ENCODE measurements around the gene PTPRG. TPM values are rescaled to one million over a fixed set of nuclear protein-coding genes. Genes with fewer than 3 reads are reported as not detected.

Gene PTPRG
- total and polyA plus RNA-seq, 2 of the 13 experiments (the other 11 are each of a cell fraction or from before 2014, with no cell fraction given), result 8.0 to 25.3 TPM

- intact Hi-C loops (cut with micrococcal nuclease; ENCODE audit: unreplicated experiment) (no loop called here), in situ Hi-C loops (cut with HindIII; ENCODE audit: extremely low pct_ligation_motif_present, low pct_unique_long_range_greater_than_20kb) (loop anchor here (25.0 kb wide), 2 partner anchors 335 to 635 kb away; partner anchors contain the start of gene PTPRG)
- no peak overlapping the region for H2AFZ ChIP-seq (ENCODE audit: low read length)
Observed at GRCh38 chr3:62197350-62198012, 636.1 kb downstream of the PTPRG start.

DNA sequence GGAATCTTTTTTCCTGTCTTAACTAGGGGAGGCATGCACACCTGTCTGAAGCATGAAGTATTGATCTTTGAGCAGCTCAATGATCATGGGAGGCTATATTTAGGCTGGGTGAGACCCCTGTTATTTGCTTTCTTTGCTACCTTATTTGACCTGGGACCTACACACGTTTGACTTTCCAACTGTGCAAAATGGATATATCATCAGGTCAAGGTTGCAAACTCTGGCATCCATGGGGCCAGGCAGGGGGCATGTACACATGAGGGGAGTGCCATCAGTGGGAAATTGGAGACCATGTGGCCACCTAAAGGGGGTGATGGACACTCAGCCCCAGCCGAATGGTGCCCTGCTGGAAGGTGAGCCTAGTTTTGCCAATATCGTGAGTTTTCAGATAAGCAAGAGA is 637.8 kb downstream of the PTPRG start:
- H3K36me3 ChIP-seq (replicated peaks in 1 of 2; ENCODE audit: control insufficient read depth in 1 of 2, insufficient read depth in 2 of 2, low read length in 2 of 2), result peaks cover 2 to 24% of the 10 kb centered on the region in 2 experiments; a peak in 4 of 5 replicates
- ATAC-seq, result no peak; the same call in none of the 3 replicates
- no peak for FAIRE-seq
- peaks cover 8% of the 10 kb centered on the region for H3K4me1 ChIP-seq (ENCODE audit: insufficient read depth, low read length)
- H3K9ac ChIP-seq (ENCODE audit: insufficient read depth, low read depth, low read length), result no peak overlapping the region
- no peaks in the 10 kb centered on the region for H3K79me2 ChIP-seq (ENCODE audit: insufficient read depth, low read length)
- BruUV-seq (replicated peaks), result no TSS peak
- 59% methylated on average over 3 of the region's 3 CpGs for WGBS (ENCODE audit: low lambda C conversion rate)
- no peak overlapping the region for H3K4me2 ChIP-seq (ENCODE audit: low read depth, low read length)
- DNase-seq (ENCODE audit: low spot score), result no peak
- peak overlapping the region; percentile 11 for H3K27ac ChIP-seq (ENCODE audit: extremely low read length, insufficient read depth, low read length)
- no peaks in the 10 kb centered on the region for H4K20me1 ChIP-seq (ENCODE audit: insufficient read depth, low read length)
- ChIA-PET POLR2A (no interaction called here), CTCF (ENCODE audit: low intra/inter-chr PET ratio, low total read pairs) (no interaction called here)
- intact Hi-C loops (cut with micrococcal nuclease; ENCODE audit: unreplicated experiment) (no loop called here), in situ Hi-C loops (cut with HindIII; ENCODE audit: extremely low pct_ligation_motif_present, low pct_unique_long_range_greater_than_20kb) (loop anchor here (25.0 kb wide), 2 partner anchors 337 to 637 kb away; partner anchors contain the start of gene PTPRG)
- H3K27me3 ChIP-seq (ENCODE audit: control insufficient read depth in 1 of 2, insufficient read depth in 2 of 2, low read length in 2 of 2), result no peaks in the 10 kb centered on the region
- H2AFZ ChIP-seq (ENCODE audit: low read length), result no peak overlapping the region
- no peak overlapping the region for H3K4me3 ChIP-seq (replicated peaks in 1 of 3; ENCODE audit: insufficient read depth in 1 of 3, low read depth in 2 of 3, low read length in 3 of 3)
- no peaks in the 10 kb centered on the region for H3K9me3 ChIP-seq (ENCODE audit: low read length)
- TF ChIP-seq RARA (CRISPR knock-in tag; IDR thresholded peaks at IDR 0.05), result peak; percentile 72
- TF ChIP-seq, protein P1, sequence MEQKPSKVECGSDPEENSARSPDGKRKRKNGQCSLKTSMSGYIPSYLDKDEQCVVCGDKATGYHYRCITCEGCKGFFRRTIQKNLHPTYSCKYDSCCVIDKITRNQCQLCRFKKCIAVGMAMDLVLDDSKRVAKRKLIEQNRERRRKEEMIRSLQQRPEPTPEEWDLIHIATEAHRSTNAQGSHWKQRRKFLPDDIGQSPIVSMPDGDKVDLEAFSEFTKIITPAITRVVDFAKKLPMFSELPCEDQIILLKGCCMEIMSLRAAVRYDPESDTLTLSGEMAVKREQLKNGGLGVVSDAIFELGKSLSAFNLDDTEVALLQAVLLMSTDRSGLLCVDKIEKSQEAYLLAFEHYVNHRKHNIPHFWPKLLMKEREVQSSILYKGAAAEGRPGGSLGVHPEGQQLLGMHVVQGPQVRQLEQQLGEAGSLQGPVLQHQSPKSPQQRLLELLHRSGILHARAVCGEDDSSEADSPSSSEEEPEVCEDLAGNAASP (CRISPR knock-in tag; IDR thresholded peaks at IDR 0.05; ENCODE audit: borderline replicate concordance), result peak; percentile 61; the same call in 1 of the 2 replicates
- TF ChIP-seq, protein P2, sequence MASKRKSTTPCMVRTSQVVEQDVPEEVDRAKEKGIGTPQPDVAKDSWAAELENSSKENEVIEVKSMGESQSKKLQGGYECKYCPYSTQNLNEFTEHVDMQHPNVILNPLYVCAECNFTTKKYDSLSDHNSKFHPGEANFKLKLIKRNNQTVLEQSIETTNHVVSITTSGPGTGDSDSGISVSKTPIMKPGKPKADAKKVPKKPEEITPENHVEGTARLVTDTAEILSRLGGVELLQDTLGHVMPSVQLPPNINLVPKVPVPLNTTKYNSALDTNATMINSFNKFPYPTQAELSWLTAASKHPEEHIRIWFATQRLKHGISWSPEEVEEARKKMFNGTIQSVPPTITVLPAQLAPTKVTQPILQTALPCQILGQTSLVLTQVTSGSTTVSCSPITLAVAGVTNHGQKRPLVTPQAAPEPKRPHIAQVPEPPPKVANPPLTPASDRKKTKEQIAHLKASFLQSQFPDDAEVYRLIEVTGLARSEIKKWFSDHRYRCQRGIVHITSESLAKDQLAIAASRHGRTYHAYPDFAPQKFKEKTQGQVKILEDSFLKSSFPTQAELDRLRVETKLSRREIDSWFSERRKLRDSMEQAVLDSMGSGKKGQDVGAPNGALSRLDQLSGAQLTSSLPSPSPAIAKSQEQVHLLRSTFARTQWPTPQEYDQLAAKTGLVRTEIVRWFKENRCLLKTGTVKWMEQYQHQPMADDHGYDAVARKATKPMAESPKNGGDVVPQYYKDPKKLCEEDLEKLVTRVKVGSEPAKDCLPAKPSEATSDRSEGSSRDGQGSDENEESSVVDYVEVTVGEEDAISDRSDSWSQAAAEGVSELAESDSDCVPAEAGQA (IDR thresholded peaks at IDR 0.05; ENCODE audit: low read depth), result no peak
- TF ChIP-seq, protein P2 (CRISPR knock-in tag; IDR thresholded peaks at IDR 0.05; ENCODE audit: borderline replicate concordance), result no peak
- TF ChIP-seq ELF3 (CRISPR knock-in tag; IDR thresholded peaks at IDR 0.05), result no peak

More at GRCh38 chr3:62197350-62198012, 636.1 kb downstream of the PTPRG start:
- FAIRE-seq (no peak), DNase-seq (ENCODE audit: low spot score) (no peak), ATAC-seq (no peak)
- Histone ChIP-seq H4K20me1 (ENCODE audit: insufficient read depth, low read length) (no peaks in the 10 kb centered on the region), H3K9ac (ENCODE audit: insufficient read depth, low read depth, low read length) (no peak overlapping the region), H3K4me3 (replicated peaks in 1 of 3; ENCODE audit: insufficient read depth in 1 of 3, low read depth in 2 of 3, low read length in 3 of 3) (no peak overlapping the region), H3K4me2 (ENCODE audit: low read depth, low read length) (no peak overlapping the region), H3K27me3 (ENCODE audit: control insufficient read depth in 1 of 2, insufficient read depth in 2 of 2, low read length in 2 of 2) (no peaks in the 10 kb centered on the region), H3K9me3 (ENCODE audit: low read length) (no peaks in the 10 kb centered on the region), H3K4me1 (ENCODE audit: insufficient read depth, low read length) (peaks cover 8% of the 10 kb centered on the region), H3K36me3 (replicated peaks in 1 of 2; ENCODE audit: control insufficient read depth in 1 of 2, insufficient read depth in 2 of 2, low read length in 2 of 2) (peaks cover 3 to 9% of the 10 kb centered on the region in 2 experiments; a peak in 3 of 5 replicates), H3K79me2 (ENCODE audit: insufficient read depth, low read length) (no peaks in the 10 kb centered on the region), H3K27ac (ENCODE audit: extremely low read length, insufficient read depth, low read length) (no peak overlapping the region)
- no TSS peak for BruUV-seq (replicated peaks)
- ChIA-PET CTCF (ENCODE audit: low intra/inter-chr PET ratio, low total read pairs) (no interaction called here), POLR2A (no interaction called here)
- TF ChIP-seq ZNF737 (CRISPR knock-in tag; IDR thresholded peaks at IDR 0.05; ENCODE audit: borderline replicate concordance), result no peak
- peak; percentile 62 for TF ChIP-seq MAFF (IDR thresholded peaks at IDR 0.05; ENCODE audit: low read depth, low read length)
- no peak for TF ChIP-seq ELF4 (CRISPR knock-in tag; IDR thresholded peaks at IDR 0.05; ENCODE audit: borderline replicate concordance)
- TF ChIP-seq ZSCAN21 (CRISPR knock-in tag; IDR thresholded peaks at IDR 0.05; ENCODE audit: borderline replicate concordance), result no peak
- TF ChIP-seq, protein P3, sequence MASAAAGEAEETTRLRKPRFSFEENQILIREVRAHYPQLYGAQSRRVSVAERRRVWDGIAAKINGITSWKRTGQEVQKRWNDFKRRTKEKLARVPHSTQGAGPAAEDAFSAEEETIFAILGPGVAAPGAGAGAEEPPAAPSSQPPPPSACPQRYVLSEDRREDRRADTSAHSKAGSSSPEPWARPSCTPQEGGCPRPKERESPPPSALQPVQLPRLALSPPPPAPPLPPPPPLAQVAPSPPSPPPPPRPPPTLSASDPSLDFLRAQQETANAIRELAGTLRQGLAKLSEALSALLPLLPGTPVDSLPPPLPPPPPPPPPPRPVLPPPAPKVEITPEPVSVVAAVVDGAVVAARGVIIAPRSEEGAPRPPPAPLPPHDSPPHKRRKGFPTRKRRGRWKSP (CRISPR knock-in tag; IDR thresholded peaks at IDR 0.05), result no peak
- peak; percentile 58 to 72; a peak in 3 of 4 replicates for TF ChIP-seq MAFK (conservative IDR thresholded peaks at IDR 0.05 in 1 of 2, IDR thresholded peaks at IDR 0.05 in 1 of 2; ENCODE audit: low read length in 2 of 2)
- 95% methylated on average over 5 of the region's 5 CpGs for WGBS (ENCODE audit: low lambda C conversion rate)

Measured in HepG2 (cell line).